GM12878 (cell line): ENCODE data around the gene CRY1.

Experiments
- BCL11A ChIP-seq: IDR thresholded peaks from 2 replicates; pipeline ENCODE4 v1.6.1; 2011; ENCODE audit warnings: low read depth, low read length
- CEBPB ChIP-seq, 2 experiments: fragments of 150-350 bp in 1 of 2; IDR thresholded peaks; 2 replicates each; pipeline ENCODE4 v1.6.1; 2012 to 2014; ENCODE audit warnings: low read depth in 2 of 2, low read length in 2 of 2, borderline replicate concordance in 1 of 2, inconsistent platforms in 1 of 2
- MTA3 ChIP-seq: IDR thresholded peaks from 2 replicates; pipeline ENCODE4 v1.6.1; 2012; ENCODE audit warnings: low read length, inconsistent platforms, borderline replicate concordance
- NFIC ChIP-seq: IDR thresholded peaks from 2 replicates; pipeline ENCODE4 v1.6.1; 2012; ENCODE audit warnings: low read depth, mild to moderate bottlenecking, inconsistent platforms, low read length, moderate library complexity
- POLR2AphosphoS5 ChIP-seq: IDR thresholded peaks from 2 replicates; pipeline ENCODE4 v1.6.1; 2011; ENCODE audit warnings: mild to moderate bottlenecking, low read length, inconsistent platforms
- TARDBP ChIP-seq: IDR thresholded peaks from 2 replicates; pipeline ENCODE4 v1.6.1; 2016; ENCODE audit warnings: borderline replicate concordance
- TF ChIP-seq, protein P1 (sequence below): fragments of 450-650 bp; IDR thresholded peaks from 2 replicates; pipeline ENCODE4 v1.6.1; 2016; ENCODE audit warnings: mild to moderate bottlenecking, moderate library complexity, borderline replicate concordance
- TF ChIP-seq, protein P2 (sequence below): IDR thresholded peaks from 2 replicates; pipeline ENCODE4 v1.6.1; 2012; ENCODE audit warnings: low read length, inconsistent platforms

DNA sequence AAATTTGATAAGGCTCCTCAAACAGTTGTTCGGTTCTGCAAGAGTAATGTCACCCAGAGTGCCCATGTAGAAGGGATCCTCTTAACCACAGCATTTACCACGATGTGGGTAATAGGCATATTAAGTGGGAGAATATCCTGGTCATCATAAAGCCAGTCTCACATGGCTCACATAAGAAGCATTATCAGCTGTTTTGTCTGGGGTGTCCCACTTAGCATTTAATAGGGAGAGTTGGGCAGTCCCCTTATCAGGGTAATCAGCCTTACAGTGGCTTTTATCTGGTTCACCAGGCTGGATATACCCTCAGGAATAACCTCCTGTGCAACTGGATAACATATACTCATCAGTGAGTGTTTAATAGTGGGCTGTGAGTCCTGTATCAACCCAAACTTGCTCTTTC is 150.6 kb downstream of the CRY1 start:
- TF ChIP-seq, protein P1, sequence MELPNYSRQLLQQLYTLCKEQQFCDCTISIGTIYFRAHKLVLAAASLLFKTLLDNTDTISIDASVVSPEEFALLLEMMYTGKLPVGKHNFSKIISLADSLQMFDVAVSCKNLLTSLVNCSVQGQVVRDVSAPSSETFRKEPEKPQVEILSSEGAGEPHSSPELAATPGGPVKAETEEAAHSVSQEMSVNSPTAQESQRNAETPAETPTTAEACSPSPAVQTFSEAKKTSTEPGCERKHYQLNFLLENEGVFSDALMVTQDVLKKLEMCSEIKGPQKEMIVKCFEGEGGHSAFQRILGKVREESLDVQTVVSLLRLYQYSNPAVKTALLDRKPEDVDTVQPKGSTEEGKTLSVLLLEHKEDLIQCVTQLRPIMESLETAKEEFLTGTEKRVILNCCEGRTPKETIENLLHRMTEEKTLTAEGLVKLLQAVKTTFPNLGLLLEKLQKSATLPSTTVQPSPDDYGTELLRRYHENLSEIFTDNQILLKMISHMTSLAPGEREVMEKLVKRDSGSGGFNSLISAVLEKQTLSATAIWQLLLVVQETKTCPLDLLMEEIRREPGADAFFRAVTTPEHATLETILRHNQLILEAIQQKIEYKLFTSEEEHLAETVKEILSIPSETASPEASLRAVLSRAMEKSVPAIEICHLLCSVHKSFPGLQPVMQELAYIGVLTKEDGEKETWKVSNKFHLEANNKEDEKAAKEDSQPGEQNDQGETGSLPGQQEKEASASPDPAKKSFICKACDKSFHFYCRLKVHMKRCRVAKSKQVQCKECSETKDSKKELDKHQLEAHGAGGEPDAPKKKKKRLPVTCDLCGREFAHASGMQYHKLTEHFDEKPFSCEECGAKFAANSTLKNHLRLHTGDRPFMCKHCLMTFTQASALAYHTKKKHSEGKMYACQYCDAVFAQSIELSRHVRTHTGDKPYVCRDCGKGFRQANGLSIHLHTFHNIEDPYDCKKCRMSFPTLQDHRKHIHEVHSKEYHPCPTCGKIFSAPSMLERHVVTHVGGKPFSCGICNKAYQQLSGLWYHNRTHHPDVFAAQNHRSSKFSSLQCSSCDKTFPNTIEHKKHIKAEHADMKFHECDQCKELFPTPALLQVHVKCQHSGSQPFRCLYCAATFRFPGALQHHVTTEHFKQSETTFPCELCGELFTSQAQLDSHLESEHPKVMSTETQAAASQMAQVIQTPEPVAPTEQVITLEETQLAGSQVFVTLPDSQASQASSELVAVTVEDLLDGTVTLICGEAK: no peak
- TF ChIP-seq POLR2AphosphoS5: no peak
- no peak for TF ChIP-seq MTA3
- TF ChIP-seq BCL11A: no peak
- no peak for TF ChIP-seq CEBPB (IDR thresholded peaks at IDR 0.05; ENCODE audit: borderline replicate concordance in 1 of 2, low read depth in 2 of 2, low read length in 2 of 2)
- no peak for TF ChIP-seq TARDBP
- TF ChIP-seq, protein P2, sequence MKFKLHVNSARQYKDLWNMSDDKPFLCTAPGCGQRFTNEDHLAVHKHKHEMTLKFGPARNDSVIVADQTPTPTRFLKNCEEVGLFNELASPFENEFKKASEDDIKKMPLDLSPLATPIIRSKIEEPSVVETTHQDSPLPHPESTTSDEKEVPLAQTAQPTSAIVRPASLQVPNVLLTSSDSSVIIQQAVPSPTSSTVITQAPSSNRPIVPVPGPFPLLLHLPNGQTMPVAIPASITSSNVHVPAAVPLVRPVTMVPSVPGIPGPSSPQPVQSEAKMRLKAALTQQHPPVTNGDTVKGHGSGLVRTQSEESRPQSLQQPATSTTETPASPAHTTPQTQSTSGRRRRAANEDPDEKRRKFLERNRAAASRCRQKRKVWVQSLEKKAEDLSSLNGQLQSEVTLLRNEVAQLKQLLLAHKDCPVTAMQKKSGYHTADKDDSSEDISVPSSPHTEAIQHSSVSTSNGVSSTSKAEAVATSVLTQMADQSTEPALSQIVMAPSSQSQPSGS: no peak
- TF ChIP-seq NFIC: no peak
